Stimulated activated CD8-positive, alpha-beta memory T cell treated with anti-CD3 and anti-CD28 coated beads, Interleukin-2, amount 100 ng/mL, for 48 hours (primary cell): Measurements from ENCODE around the gene P3H2.
"Not testable (repeated sequence)": the region's sequence is repeated elsewhere in the genome, so short reads cannot be mapped to it uniquely, and the experiment has no call there.

Source experiments
- DNase-seq, 2 donors: peaks; one replicate each; pipeline ENCODE4 v3.0.0-alpha.2; 2020; ENCODE audit warnings: low read depth in 2 of 2

Gene P3H2

DNA sequence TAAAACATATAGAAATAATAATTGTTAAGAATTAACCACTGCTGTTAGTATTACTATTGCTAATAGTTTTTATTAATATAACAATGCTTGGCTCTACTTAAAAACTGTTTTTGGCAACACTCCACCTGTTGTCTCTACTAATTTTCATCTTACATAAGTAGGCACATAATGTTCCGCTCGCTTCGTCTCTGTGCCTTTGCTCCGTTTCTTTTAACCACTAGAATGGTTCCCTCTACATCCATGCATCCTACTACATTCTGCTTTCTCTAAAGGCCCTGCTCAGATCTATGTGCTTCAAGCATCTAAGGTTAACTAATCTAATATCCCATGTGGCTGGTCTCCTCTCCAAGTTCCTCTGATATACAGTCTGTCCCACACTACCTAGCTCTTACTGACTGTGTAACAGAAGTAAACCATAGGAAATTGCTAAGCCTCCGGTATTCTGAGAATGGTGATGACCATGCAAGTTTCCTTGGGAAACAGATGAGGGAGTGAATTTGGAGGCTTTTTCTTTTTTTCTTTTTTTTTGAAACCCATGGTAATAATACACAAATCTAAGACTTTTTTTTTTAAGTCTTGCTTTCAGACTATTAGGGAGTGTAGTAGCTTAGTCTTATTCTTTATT is 138.3 kb downstream of the P3H2 start:
- no peak for DNase-seq

DNA sequence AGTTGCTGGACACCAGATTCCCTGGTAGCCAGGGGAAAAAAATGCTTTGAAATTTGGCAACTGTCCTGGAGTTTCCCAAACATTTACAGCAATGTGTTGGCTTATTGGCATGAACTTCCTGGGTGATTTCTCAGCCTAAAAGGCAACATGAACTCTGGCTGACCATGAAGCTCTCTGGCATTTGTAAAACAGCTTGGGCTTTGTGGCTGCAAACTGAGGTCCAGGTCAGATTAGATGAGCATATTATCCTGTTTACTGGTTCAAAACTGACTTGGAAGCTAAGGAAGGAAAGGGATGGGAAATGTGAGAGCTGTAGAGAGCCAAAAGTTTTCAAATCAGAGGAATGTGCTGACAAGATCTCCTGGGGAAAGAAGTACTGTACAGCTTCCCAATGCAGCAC is 139.0 kb downstream of the P3H2 start:
- DNase-seq: no peak

DNA sequence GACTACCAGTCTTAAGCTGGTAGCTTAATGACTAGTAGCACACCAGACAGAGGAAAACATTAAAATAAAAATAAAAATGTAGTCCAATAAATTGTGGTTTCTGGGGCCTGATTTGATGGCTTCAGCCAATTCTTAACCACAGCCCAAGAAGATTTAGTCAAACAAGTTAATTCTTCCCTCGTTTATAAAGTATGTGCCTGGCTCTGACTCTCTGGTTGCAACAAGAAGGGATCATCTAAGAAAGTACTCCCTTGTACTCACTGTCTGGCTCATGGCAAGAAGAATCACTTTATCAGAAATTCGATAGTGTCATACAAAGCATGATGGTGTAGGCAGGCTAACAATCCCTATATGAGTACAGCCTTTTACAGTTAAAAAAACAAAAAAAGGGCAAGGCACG is 141.9 kb downstream of the P3H2 start:
- DNase-seq: no peak

DNA sequence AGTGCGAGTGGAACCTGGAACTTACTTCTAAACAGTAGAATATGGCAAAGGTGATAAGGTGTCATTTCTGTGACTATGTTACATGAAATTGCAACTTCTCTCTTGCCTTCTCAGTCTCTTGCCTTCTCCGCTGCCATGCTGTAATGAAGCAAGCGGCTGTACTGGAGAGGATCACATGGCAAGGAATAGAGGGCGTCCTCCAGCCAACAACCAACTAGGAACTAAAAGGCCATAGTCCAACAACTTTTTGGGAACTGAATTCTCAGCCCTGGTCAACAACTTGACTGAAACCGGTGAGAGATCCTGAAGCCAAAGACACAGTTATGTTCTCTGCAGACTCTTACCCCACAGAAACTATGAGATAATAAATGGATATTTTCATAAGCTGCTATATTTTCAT is 143.5 kb downstream of the P3H2 start:
- DNase-seq: no peak

DNA sequence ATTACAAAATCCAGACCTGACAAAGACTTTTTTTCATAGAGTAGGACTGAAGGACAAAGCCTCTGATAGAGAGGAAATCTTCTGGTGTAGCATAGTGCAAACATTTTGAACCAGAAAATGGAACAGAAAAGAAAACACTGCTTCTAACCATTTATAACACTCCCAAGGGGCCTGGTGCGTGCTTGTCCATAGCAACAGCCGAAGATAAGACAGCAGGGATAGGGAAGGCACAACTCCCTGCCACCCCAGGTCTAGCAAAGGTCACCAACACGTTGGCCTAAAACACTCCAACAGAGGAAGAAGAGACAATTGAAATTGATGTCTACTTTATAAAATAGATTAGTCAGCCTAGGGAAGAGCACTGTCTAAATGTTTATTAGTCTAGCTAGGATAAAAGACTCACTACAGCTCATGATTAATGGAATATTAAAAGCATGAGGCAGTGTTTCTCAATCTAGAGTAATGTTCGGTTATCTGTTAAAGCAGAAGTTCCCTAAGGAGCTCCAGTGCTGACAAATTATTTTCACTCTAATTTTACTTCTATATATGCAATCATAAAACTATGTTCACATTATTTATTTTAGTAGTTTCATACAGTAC is 145.2 kb downstream of the P3H2 start:
- no peak for DNase-seq

DNA sequence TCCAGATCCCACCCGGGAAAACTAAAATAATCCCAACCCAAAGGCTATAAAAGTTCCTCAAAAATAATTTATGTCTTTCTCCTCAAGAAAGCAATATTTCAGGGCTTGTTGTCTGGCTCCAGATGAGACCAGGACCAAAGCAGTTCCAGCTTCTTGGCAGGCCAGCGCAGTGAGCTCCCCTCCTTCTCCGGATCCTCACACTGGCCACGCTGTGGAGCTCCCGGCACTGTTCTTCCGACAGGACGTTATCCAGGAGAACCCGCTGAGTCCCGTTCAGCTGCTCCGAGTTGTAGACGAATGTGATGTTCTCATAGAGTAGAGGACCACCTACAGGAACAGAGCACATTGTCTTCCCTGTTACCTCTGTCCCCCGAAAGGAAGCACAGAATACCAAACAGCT is 146.3 kb downstream of the P3H2 start:
- no peak for DNase-seq

DNA sequence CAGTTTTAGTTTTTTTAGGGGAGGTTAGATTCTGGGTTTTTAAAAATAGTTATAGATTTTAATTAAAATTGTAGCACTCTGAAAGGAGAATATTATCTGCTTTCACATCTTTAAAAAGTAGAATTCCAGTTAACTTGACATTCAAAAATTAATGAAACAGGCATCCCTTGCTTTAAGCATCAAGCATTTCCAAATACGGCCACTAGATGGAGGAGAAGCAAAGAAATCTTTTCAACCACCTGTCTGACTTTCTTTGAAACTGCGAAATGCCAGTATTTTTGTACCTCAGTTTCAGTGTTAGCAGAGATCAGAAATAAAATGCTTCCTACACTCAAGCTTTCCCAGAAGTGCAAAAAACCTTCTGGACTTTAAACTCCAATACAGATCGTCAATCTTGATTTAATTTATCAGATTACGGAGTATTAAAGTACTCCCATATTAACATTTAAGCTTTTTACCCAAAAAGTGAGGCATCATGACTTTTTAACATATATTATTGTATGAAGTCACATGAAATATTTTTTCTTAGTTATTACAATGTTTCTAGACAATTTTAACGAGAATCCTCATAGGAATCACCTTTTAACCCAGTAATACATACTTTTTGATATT is 153.3 kb downstream of the P3H2 start:
- DNase-seq: no peak

DNA sequence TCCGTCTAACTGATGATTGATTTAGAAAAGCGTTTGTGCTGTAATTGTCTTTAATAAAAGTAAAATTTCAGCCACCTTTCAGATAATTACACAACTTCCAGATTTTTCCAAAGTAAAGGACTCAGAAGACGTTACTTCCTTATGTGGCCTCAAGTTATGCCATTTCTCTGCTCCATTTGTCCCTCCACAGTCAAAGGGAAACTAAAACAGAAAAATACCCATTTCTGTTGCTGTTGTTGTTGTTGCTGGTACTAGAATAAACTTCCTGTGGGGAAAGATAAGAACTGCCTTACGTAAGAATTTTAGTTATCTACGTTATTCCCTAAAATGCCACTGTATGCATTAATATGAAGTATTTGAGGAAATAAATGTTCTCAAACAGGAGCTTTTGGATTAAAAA is 153.9 kb downstream of the P3H2 start:
- DNase-seq: no peak

DNA sequence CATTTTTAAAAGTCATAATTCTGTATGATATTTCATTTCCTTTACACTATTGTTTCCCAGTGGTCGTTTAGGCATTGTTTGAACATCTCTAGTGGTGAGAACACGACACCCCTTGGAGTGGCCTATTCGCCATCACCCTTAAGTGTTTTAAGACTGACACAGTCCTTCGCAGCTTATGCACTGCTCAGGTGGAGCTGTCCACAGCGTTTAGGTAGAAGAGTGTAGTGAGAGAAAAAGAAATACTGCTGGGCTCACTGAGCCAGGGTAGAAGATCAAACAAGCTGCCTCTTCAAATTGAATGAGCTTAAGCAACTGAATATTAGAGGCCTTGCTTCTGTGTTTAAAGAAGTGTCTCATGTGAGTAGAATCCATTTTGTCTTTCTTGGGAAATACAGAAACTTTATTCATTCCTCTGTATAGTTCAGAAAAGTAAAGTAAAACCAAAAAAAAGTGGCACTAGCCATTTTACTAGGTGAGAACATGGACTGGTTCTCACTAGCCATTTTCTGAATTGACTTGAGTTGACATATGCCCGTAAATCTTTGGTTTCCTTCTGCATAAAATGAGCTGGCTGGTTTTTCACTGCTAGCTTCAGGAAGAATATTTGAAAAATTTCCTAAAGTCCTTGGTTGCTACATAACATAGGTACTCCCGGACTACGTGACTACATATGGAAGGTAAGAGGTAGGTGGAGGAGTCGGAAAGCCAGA is 155.9 kb downstream of the P3H2 start:
- no peak for DNase-seq

DNA sequence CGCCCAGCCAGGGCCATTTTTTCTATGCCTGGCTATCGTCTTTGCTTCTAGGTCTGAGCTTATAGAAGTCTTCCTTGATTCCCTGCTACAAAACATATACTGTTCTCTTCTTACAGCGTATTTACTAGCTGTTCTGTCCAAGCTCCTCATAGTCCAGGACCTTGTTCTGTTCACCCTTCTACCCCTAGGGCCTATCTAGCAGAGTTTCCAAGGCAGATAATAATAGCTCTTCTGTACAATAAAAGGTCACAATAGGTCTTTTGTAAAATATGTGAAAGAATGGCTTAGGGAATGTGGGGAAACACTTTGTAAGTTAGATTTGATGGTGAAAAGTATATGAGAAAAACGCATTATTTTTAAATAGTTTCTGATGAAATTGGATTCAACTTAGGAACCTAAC is 158.2 kb downstream of the P3H2 start:
- no peak for DNase-seq

DNA sequence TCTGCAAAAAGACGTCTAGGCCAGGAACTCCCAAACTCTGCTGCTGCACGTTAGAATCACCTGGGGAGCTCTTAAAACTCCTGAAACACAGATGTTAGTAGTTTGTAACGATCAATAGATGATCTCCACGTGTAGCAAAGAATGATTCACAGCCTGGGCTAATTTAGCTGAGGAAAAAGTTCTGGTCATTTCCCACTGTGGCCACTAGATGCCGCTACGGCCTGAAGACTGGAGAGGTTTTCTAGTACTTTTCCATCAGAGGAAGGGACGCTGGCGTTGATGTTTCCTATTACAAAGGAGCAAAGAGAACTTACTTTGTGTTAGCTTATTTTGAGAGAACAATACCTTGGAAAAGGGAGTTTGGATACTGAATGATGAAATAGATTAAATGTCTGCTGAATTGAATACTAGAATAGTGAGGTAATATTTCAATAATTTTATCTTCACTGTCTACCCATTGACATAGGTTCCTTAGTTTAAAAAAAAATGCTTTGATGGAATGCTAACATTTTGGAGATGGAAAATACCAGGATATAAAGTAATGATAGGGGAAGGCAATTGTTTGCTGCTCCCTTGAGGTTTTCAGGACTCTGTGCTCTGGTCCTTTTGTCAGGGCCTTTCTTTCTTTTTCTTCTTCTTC is 159.1 kb downstream of the P3H2 start:
- peak; percentile 55 to 63 for DNase-seq

DNA sequence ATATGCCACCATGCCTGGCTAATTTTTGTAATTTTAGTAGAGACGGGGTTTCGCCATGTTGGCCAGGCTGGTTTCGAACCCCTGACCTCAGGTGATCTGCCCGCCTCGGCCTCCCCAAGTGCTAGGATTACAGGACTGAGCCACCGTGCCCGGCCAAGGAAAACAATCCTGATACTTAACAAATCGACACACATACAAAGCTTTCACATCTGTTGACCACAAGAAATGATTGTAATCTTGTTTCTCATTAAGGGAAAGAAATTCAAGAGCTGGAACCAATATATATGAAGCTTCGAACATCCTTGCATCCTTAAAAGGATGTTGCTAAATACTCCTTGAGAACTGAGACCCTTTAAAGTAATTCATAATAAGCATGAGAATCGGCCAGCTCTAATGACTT is 159.6 kb downstream of the P3H2 start:
- not testable (repeated sequence) for DNase-seq

DNA sequence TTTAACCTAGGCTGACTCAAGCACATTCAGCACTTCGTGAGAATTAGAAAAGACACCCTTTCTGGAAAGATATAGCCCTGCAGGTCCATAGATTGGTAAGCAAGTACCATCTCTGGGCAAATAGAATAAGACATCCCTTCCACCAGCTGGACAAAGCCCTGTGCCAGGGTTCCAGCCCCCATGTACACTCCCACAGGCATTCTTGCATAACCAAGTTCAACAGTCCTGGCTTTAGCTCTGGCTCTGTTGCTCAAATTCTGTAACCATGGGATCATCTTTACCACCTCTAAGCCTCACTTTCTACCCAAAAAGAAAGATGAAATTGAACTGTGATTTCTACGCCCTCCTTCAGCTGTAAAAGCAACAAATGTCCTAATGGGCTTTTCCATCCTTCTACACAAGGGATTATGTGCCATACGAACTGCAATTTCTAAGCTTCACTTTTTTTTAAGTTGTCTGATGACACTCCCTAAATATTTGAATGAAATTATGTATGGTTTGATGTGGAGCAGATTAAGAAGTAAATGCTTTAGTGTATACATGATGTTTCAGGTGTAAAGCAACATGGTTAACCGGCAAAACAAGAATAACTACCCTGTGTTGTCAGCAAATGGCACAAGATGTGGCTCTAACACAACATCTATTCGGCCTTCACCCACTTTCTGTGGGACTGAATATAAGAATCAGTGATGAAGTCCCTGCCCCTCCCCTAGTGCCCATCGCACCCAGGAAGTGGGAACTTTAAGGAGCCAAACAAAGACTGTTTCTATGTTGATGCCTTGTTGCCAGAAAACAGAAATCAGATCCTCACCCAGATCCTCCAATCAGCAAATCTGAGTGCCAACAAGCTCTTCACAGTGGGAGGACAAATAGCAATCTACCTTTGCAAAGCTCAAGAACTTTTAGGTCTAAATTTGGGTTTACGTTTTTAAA is 165.7 kb downstream of the P3H2 start:
- DNase-seq: no peak

DNA sequence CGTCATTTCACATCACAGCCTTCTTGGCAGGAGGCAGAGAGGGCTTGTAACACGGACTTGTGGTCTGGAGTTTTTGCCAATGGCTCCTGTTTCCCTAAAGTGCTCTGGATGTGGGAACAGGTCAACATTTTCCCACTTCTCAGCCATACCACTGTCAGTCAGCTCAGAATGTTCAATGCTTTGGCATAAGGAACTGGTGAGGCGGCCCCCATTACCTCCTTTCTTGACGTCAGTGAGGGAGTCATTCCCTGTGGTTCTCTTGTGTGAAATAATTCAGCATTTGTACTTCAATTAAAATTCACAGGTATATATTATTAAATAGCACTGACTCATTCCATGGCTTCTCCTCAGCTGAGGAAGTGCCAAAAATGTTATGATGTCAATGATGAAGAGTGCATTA is 167.1 kb downstream of the P3H2 start:
- no peak for DNase-seq

DNA sequence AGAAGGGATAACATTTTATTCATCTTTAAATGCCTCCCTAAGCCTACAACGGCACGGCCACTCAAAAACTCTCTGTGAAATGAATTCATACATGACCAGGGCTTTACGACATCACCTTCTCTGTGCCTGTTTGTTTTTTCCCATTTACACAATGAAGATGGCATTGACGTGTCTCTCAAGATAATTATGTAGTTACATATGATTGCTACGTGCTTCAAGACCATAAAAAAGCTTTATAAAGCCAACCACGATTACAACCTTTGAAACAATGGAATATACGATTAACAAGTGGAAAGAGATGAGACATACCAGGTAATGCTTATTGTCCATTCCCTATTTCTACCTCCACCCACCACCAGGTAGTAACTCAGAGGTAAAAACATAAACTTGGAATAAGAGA is 168.4 kb downstream of the P3H2 start:
- no peak for DNase-seq

DNA sequence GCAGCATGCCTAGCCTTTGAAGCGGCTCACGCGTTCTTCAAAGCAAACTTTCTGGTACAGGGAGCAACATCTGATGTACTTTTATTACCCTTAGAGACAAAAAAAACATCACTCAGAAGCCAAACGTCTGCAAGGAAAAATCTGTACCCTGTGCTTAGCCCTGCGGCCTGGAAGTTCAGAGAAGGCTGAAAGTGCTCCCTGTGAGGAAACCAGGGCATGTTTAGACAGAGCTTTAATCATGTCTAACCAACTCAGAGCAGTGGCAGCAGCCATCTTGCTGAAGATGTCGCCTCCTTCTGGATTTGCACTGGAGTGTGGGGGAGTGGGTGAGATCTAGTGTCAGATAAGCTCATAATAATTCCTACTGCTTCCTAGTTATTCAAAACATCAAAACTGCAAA is 170.4 kb downstream of the P3H2 start:
- DNase-seq: no peak

DNA sequence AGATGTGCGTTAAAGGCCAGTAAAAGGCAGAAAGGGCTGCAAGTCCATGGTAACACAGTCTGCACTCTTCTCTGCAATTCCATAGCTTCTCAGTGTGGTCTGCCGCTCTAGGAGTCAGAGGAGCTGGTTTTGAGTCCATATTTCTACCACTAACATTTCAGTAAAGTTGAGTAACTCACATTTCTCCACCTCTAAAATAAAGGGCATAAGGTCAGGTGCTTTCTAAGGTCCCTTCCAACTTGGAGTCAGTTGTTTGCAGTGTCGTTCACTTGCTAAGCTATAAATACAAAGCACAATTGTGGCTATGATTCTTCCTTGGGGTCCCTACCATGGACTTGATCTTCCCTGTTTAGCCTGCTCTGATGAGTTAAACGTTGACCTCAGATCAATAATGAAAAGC is 171.1 kb downstream of the P3H2 start:
- no peak for DNase-seq

DNA sequence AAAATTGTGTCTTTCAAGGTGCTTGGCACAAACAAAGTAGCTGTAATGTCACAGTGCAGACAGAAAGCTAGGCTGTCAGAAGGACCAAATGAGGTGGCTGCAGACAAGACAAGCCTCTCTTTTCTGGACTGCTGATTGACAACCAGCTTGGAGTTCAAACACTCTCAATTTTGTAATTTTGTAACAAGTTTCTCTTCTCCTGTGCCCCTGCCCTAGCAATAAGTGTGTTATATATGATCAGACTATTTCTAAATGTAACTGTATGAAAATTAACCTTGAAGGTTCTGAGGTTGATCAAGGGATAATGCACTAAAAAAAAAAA is 172.0 kb downstream of the P3H2 start:
- no peak for DNase-seq

DNA sequence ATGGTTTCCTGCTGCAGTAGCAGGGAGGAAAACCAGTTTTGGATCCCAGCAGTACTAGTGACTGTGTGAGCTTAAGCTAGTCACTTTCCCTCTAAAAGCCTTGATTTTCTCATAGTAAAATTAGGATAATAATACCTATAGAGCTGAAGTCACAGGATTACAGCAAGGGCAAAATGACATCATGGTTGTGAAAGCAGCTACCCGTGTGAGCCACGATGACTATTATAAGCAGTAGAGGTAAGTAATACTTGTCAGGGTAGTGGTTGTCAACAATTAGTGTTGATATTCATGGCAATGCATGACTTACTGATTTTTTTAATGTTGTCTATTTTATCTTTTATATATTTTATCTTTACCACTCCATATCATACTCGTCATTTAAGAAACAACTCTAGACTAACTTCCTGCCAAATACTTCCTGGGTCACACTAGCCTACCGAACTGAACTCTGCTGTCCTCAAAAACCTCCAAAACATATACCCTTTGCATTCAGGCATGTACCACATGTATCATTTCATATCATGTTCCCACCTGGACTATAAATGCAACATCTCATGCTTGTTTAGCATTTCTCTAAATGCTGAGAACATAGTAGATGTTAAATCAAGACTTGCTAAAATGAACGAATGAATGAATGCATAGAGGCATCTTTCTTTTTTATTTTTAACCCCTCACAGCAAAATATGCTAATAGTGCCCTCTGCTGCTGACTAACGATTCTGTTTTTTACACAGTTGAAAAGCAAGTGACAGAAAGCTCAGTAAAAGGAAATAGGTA is 172.6 kb downstream of the P3H2 start:
- DNase-seq: no peak

DNA sequence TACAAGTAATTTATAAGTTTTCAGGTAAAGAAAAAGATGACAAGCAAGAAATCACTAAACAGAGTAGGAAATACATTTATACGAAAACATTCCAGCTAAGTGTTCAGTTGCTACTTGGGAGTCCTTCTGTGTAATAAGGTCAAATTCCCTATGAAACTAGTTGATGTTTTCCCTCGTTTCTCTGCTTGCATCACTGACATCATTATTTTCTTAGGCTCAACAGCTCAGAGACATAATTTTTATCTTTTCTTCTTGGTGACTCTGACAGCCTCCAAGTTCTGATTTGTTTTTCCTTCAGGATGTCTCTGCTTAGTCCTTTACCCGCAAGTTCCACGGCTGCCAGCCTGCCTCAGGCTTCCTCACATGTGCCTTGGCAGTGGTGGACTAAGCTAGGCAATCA is 173.6 kb downstream of the P3H2 start:
- no peak for DNase-seq
